Omental fat pad (tissue), 4 donors: ENCODE measurements around the gene SEC31A. TPM values are rescaled to one million over a fixed set of nuclear protein-coding genes. Genes with fewer than 3 reads are reported as not detected.
"Not testable (repeated sequence)": the region's sequence is repeated elsewhere in the genome, so short reads cannot be mapped to it uniquely, and the experiment has no call there.

ENCODE experiments used
- ATAC-seq: fragments of 150-250 bp; one replicate; pipeline ENCODE4 v1.9.1; 2016; ENCODE audit warnings: mild to moderate bottlenecking, moderate library complexity; ENCODE audit not compliant: low FRiP score
- DNase-seq: peaks from one replicate; pipeline ENCODE4 v3.0.0-alpha.2; 2019; ENCODE audit warnings: low spot score
- total RNA-seq, 4 donors: library from RNA; depleted of rRNA; stranded (reverse); fragments of >200 nt; gene quantifications; one replicate each; pipeline ENCODE4 v1.1.0, GENCODE V29; 2016
- TF ChIP-seq, protein P1 (sequence below), 3 donors: fragments of 450-650 bp; IDR thresholded peaks; one replicate each; pipeline ENCODE4 v1.5.1; 2016 to 2017; ENCODE audit warnings: antibody characterized with exemption in 3 of 3, mild to moderate bottlenecking in 3 of 3, moderate library complexity in 2 of 3

SEC31A gene
- total RNA-seq, 4 donors from 2014 or later: 175 to 215 (median 183) TPM

DNA sequence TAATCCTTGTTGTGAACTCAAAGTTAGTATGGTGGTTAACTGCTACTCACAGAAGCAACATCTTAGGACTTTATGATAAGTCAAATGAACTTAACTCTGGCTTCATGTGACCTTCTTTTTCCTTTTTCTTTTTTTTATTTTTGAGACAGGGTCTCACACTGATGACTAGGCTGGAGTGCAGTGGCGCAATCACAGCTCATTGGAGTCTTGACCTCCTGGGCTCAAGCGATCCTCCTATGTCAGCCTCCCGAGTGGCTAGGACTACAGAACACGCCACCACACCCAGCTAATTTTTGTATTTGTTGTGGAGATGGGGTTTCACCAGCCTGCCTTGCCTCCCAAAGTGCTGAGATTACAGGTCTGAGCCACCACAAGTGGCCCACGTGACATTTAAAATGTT lies 22.4 kb downstream of the SEC31A start:
- TF ChIP-seq, protein P1, sequence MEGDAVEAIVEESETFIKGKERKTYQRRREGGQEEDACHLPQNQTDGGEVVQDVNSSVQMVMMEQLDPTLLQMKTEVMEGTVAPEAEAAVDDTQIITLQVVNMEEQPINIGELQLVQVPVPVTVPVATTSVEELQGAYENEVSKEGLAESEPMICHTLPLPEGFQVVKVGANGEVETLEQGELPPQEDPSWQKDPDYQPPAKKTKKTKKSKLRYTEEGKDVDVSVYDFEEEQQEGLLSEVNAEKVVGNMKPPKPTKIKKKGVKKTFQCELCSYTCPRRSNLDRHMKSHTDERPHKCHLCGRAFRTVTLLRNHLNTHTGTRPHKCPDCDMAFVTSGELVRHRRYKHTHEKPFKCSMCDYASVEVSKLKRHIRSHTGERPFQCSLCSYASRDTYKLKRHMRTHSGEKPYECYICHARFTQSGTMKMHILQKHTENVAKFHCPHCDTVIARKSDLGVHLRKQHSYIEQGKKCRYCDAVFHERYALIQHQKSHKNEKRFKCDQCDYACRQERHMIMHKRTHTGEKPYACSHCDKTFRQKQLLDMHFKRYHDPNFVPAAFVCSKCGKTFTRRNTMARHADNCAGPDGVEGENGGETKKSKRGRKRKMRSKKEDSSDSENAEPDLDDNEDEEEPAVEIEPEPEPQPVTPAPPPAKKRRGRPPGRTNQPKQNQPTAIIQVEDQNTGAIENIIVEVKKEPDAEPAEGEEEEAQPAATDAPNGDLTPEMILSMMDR (IDR thresholded peaks at IDR 0.05): no peak
- no peak for DNase-seq
- no peak for ATAC-seq

DNA sequence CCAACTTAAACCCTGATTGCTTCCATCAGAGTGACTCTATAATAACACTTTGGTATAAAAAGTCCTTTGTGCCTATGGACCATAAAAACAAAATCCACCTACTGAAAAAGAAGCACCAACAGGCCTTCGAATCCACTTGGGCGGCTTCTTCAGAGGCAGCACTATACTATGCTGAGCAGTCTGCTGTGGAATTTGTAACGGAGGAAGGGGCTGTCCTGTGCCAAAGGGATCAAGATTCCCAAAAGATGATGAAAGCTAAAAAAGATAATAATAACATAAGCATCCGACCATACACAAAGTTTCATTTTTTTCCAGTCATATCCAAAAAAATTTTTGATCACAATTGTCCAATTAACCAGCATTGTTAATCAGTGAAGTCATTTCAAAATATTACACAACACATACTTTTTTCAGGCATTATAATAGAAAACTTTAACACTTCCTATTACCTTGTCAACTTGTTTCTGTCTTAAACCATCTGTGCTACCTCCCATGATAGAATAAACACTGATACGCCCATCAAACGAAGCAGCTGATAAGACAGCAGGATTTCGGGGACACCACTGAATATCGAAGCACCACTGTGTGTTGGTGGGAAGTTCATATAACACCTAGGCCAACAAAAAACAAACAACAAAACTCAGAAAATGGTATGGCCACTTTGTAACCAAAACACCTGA lies 24.1 kb downstream of the SEC31A start:
- TF ChIP-seq, protein P1 (IDR thresholded peaks at IDR 0.05): no peak
- DNase-seq: no peak
- ATAC-seq: no peak

DNA sequence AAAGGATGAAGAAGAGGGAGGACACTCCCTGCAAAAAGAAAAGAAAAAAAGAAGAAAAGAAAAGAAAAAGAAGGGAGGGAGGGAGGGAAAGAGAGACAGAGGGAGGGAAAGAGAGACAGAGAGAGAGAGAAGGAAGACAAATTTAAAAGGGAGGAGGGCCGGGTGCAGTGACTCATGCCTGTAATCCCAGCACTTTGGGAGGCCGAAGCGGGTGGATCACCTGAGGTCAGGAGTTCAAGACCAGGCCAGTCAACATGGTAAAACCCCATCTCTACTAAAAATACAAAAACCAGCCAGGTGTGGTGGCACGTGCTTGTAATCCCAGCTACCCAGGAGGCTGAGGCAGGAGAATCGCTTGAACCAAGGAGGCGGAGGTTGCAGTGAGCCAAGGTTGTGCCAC lies 24.9 kb downstream of the SEC31A start:
- DNase-seq: not testable (repeated sequence)
- peak; percentile 39 for ATAC-seq

DNA sequence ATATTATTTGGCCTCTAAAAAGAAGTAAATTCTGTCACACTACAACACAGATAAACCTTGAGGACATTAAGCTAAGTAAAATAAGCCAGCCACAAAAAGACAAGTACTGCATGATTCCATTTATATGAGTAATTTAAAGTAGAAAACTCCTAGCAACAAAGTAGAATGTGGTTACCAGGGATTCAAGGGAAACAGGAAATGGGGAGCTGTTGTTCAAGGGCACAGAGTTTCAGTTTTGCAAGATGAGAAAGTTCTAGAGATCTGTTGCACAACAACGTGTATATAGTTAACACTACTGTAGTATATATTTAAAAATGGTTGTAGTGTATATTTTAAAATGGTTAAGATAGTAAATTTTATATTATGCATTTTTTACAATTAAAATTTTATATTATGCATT lies 25.4 kb downstream of the SEC31A start:
- DNase-seq: no peak
- TF ChIP-seq, protein P1 (IDR thresholded peaks at IDR 0.05): no peak

DNA sequence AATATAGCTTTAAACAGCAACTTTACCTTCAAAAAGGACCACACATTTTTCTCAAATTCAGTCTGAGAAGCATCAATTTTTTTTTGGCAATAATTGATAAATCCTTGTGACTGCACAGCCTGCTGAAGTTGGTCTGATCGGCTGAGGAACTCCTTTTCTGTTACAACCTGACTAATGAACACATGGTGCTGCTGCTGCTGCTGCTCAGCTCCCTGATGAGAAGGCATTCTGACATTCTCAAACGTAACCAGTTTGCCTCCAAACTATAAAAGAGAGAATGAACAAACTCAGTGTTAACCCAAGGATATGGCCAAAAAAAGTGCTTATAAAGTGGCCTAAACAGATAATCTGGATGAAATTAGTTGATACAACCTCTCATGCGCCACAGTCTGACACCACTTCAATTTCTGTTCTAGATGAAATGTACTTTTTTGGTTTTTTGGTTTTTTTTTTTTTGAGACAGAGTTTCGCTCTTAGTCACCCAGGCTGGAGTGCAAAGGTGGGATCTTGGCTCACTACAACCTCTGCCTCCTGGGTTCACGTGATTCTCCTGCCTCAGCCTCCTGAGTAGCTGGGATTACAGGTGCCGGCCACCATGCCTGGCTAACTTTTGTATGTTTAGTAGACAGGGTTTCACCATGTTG lies 26.5 kb downstream of the SEC31A start:
- TF ChIP-seq, protein P1 (IDR thresholded peaks at IDR 0.05): no peak

More for the DNA sequence above, 25.4 kb downstream of the SEC31A start:
- ATAC-seq: peak; percentile 91

DNA sequence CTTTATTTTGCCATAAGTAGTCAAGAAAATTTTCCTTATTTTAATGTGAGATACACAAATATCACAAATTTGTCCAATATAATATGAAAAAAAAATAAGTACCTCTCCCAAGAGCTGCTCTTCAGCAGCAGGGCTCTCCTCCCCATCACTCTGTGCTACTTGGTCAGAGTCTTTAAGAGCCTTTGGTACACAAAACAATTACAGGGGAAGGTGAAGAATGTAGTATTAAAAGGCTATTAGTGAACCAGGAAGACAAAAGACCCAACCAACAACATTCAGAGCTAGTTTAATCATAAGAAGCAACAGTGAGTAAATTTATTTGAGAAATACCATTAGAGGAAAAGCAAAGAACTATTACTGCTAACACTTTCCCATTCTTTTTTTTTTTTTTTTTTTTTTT lies 29.4 kb downstream of the SEC31A start:
- ATAC-seq: no peak
- DNase-seq: no peak
- TF ChIP-seq, protein P1 (IDR thresholded peaks at IDR 0.05): no peak

More for the DNA sequence above, 26.5 kb downstream of the SEC31A start:
- no peak for ATAC-seq
- DNase-seq: no peak

DNA sequence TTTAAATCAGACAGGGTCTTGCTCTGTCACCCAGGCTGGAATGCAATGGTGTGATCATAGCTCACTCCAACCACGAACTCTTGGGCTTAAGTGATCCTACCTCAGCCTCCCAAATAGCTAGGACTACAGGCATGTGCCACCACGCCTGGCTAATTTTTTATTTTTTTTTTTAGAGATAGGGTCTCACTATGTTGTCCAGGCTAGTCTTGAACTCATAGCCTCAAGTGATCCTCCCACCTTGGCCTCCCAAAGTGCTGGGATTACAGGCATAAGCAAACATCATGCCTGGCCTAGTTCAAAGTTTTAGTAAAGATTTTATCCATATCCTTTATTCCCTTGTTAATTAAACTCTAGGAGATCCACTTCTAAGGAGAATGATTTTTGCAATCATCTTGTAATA lies 30.5 kb downstream of the SEC31A start:
- not testable (repeated sequence) for ATAC-seq, DNase-seq

DNA sequence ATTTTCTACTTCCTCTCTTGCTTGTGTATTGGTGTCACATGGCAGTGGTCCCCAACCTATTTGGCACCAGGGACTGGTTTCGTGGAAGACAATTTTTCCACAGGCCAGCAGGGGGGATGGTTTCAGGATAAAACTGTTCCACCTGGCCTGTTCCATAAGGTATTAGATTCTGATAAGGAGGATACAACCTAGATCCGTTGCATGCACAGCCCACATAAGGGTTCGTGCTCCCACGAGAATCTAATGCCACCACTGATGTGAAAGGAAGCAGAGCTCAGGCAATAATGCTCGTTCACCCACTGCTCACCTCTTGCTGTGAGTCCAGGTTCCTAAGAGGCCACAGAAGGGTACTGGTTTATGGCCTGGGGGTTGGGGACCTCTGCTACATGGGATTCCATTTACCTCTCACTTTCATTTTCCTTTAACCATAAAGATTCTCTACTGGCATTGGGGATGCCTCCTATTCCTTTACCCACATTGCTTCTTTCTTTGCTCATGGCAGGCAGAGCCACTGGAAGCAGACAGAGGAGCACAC lies 38.1 kb downstream of the SEC31A start:
- ATAC-seq (no peak), DNase-seq (no peak)
- TF ChIP-seq, protein P1 (IDR thresholded peaks at IDR 0.05): no peak
